22Rv1 (cell line): Measurements from ENCODE around the gene SPATA9.

Experiments
- H3K27ac ChIP-seq: fragments of 450-650 bp; 2 replicates; pipeline ENCODE4 v1.5.1; 2017
- CTCF ChIP-seq: fragments of 450-650 bp; IDR thresholded peaks from 2 replicates; pipeline ENCODE4 v1.5.1; 2017; ENCODE audit warnings: mild to moderate bottlenecking
- ZFX ChIP-seq: fragments of 450-650 bp; IDR thresholded peaks from 2 replicates; pipeline ENCODE4 v1.6.1; 2017; ENCODE audit warnings: antibody characterized with exemption, borderline replicate concordance

SPATA9 gene

GRCh38 chr5:95624368-95624767, 58.4 kb downstream of the SPATA9 start:
- no peak for TF ChIP-seq ZFX
- TF ChIP-seq CTCF: no peak
- H3K27ac ChIP-seq: no peak overlapping the region

DNA sequence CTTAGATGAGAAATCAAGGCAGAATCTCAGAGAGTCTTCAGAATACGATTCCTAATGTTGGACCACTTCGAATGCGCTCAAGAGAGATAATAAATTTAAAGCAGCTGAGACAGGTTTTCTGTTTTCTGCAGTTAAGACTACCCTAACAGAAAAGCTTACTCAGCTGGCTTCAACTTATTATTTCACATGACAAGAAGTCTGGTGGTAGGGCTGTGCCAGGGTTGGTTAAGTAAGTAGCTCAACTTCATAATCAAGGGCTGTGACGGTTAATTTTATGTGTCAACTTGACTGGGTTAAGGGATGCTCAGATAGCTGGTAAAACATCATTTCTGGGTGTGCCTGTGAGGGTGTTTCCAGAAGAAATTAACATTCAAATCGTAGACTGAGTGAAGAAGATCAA, 59.1 kb downstream of the SPATA9 start:
- TF ChIP-seq CTCF (no peak), ZFX (no peak)
- no peak overlapping the region for H3K27ac ChIP-seq

GRCh38 chr5:95621839-95622629, 60.8 kb downstream of the SPATA9 start:
- no peak for TF ChIP-seq CTCF
- no peak for TF ChIP-seq ZFX
- H3K27ac ChIP-seq: no peak overlapping the region

- H3K27ac ChIP-seq: no peak overlapping the region
- TF ChIP-seq ZFX (no peak), CTCF (no peak; the same call in 1 of the 2 replicates)
Observed at GRCh38 chr5:95620870-95621838, 61.6 kb downstream of the SPATA9 start.

DNA sequence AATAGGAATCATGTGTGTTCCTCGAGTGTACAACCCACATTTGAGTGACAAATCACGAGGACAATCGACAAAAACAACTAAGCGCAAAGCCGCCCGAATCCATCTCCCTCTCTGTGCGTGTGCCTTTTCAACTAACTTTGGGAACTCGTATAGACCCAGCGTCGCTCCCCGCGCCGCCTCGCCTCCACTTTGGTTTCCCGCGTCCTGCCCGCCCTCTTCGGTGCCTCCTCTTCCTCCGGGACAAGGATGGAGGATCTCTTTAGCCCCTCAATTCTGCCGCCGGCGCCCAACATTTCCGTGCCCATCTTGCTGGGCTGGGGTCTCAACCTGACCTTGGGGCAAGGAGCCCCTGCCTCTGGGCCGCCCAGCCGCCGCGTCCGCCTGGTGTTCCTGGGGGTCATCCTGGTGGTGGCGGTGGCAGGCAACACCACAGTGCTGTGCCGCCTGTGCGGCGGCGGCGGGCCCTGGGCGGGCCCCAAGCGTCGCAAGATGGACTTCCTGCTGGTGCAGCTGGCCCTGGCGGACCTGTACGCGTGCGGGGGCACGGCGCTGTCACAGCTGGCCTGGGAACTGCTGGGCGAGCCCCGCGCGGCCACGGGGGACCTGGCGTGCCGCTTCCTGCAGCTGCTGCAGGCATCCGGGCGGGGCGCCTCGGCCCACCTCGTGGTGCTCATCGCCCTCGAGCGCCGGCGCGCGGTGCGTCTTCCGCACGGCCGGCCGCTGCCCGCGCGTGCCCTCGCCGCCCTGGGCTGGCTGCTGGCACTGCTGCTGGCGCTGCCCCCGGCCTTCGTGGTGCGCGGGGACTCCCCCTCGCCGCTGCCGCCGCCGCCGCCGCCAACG, 62.5 kb downstream of the SPATA9 start, which contains the start of gene GPR150:
Gene GPR150, plus strand, starts transcription at position 58 of the 840 bp plus-strand sequence. Its CDS starts 189 bp downstream, at position 247.
- TF ChIP-seq ZFX (no peak), CTCF (peak; percentile 20; the same call in 1 of the 2 replicates)
- no peak within 1 kb of the TSS for H3K27ac ChIP-seq

- no peak overlapping the region for H3K27ac ChIP-seq
Observed at GRCh38 chr5:95619514-95620029, 63.2 kb downstream of the SPATA9 start.

More at GRCh38 chr5:95619514-95620029, 63.2 kb downstream of the SPATA9 start:
- TF ChIP-seq CTCF (no peak), ZFX (no peak)
